NCI-H1417 treated with DMSO at 0.1 percent for 48 hours (cell line): Measurements from ENCODE around the gene STK10.
"Not testable (repeated sequence)": the region's sequence is repeated elsewhere in the genome, so short reads cannot be mapped to it uniquely, and the experiment has no call there.

ENCODE experiments used
- DNase-seq: peaks from one replicate; lab custom pipeline; 2025; lab: John Stamatoyannopoulos, UW

STK10 gene

DNA sequence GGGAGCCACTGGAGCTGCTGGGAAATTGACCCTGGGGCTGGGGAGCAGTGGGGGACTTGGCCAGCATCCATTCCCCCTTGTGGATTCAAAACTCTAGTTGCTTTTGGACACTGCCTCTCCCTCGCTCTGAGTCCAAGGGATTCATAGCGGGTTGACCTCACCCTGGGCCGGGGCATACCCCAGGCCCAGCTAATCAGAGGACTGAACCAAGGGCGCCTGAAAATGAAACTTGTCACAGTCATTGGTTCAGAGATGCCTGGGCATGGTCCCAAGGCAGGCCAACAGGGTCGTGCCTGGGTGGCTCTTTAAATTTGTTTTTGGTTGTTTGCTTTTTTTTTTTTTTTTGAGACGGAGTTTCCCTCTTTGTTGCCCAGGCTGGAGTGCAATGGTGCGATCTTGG is 22.6 kb downstream of the STK10 start:
- DNase-seq = no peak

- no peak for DNase-seq
These were observed 23.2 kb downstream of the STK10 start for GRCh38 chr5:172164769-172165212.

- no peak for DNase-seq
These were observed 24.7 kb downstream of the STK10 start for GRCh38 chr5:172163346-172163745.

DNA sequence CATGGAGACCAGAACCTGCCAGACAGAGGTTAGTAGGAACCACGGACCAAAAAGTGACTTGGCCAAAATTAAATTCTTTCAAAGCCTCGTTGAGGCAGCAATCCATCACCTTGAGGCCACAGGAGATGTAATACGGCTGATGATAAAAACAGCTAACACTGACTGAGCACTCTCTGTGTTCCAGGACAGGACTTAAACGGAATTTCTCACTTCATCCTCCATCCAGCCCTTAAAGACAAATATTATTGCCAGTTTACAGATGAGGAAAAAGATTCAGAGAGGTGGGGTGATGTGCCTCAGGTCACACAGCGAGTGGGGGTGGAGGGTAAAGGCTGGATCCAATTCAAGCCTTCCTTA is 25.1 kb downstream of the STK10 start:
- DNase-seq = no peak

DNA sequence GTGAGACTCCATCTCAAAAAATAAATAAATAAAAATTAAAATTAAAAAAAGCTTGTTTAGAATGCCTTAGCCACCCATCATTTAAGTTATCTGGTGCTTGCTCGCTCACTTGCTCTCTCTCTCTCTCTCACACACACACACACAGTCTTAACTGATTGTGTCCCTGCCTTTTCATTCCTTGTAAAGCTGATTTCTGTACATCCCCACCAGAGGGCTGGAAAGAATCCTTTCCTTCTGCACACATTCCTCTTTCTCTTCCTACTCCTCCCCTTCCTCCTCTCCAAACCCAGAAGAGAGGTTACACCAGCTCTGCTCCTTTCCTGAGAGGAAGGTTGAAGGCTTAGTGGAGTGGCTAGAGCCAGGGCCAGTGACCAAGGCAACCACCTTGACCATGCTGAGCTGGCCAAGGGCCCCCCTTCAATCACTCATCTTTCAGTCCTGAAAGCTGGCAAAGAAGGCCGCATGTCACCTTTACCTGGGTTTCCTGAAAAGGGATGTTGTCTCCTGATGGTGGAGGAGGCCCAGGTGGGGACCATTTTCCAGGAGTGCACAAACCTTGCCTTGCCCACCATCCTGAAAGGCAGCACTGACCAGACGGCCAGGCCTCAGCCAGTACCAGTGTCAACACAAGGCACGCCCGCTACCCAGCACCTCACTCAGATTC is 25.6 kb downstream of the STK10 start:
- DNase-seq = no peak

- DNase-seq = no peak
These were observed 27.5 kb downstream of the STK10 start for GRCh38 chr5:172160506-172160905.

GRCh38 chr5:172159016-172159415 is 29.0 kb downstream of the STK10 start:
- DNase-seq = no peak

- DNase-seq = no peak
These were observed 31.5 kb downstream of the STK10 start for GRCh38 chr5:172156541-172156994.

- not testable (repeated sequence) for DNase-seq
These were observed 32.9 kb downstream of the STK10 start for GRCh38 chr5:172155101-172155500.

GRCh38 chr5:172153695-172154094 is 34.3 kb downstream of the STK10 start:
- no peak for DNase-seq

- no peak for DNase-seq
These were observed 36.3 kb downstream of the STK10 start for GRCh38 chr5:172151661-172152210.

GRCh38 chr5:172150514-172151425 is 37.3 kb downstream of the STK10 start:
- DNase-seq = no peak

DNA sequence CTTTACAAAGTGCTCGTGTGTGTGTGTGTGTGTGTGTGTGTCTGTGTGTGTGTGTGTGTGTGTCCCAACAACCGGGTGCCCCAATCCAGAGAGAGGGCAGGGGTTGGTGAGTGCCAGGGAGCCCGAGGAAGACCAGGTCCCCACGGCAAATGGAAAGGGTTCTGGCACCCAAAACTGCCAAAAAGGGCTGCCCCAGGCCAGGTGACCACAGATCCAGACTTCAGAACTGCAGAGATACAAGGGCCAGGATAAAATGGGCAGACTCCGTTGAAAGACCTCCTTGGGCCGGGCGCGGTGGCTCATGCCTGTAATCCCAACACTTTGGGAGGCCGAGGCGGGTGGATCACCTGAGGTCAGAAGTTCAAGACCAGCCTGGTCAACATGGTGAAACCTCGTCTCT is 38.5 kb downstream of the STK10 start:
- DNase-seq = not testable (repeated sequence)

- DNase-seq = no peak
These were observed 39.0 kb downstream of the STK10 start for GRCh38 chr5:172149073-172149472.

DNA sequence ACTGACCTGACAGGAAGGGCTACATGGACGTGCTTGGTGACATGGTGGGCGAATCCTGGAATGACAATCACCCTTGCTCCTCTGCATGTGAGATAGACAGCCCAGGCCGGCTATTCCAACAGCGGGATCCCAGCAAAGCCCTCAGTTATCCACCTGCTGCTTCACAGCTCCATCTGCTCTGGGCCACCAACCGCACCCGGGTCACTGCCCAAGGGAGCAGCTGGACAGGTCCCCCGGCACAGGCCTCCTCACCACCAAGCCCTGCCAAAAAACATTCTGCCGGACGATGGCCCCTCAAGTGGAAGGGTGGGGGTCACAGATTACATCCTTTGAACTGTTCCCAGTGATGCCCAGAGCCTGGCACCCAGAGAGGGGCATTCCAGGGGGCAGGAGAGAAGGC is 39.6 kb downstream of the STK10 start:
- no peak for DNase-seq

- DNase-seq = no peak
These were observed 40.2 kb downstream of the STK10 start for GRCh38 chr5:172147857-172148256.

- no peak for DNase-seq
These were observed 41.3 kb downstream of the STK10 start for GRCh38 chr5:172146748-172147092.

- no peak for DNase-seq
These were observed 41.9 kb downstream of the STK10 start for GRCh38 chr5:172145870-172146747.

GRCh38 chr5:172144931-172145869 is 42.8 kb downstream of the STK10 start:
- DNase-seq = no peak

DNA sequence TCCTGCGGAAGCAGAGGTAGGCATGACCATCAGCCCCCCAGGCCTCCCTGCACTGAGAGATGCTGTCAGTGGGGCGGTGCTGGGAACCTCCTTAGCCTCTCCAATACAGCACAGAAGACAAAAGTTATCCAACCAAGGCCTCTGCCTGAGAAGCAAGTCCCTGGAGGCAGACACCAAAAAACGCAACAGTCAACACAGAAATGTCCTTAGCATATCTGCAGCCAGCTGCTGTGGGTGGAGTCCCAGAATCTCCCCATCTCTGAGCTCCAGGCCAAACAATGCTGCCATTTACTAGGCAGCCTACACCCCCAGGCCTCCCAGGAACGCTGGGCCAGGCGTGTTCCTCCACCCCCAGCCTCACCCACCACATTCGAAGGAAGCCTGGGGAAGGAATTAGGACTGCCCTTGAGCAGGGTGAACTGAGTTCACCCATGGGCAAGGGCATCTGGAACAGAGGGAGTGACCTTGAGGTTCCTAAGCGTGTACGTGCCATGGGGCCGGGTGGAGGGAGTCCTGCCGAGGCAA is 43.7 kb downstream of the STK10 start:
- DNase-seq = no peak

- no peak for DNase-seq
These were observed 44.1 kb downstream of the STK10 start for GRCh38 chr5:172143875-172144274.
